Adipocyte (in vitro differentiated cells): ENCODE data around the gene KCNJ9.
A peak's percentile ranks its signal among the peaks of the same experiment; 100 is the strongest.

ENCODE experiments used
- DNase-seq: peaks from one replicate; pipeline ENCODE4 v3.0.0-alpha.2; 2015; ENCODE audit warnings: low read depth
- H3K27me3 ChIP-seq: replicated peaks from 2 replicates; pipeline ENCODE4 v1.7.0; 2013; ENCODE audit warnings: mild to moderate bottlenecking, low read length, moderate library complexity; ENCODE audit not compliant: control insufficient read depth, insufficient read depth
- H3K36me3 ChIP-seq: 2 replicates; pipeline ENCODE4 v1.7.0; 2013; ENCODE audit warnings: low read length, mild to moderate bottlenecking, moderate library complexity; ENCODE audit not compliant: control insufficient read depth, insufficient read depth, severe bottlenecking
- H3K4me1 ChIP-seq: 2 replicates; pipeline ENCODE4 v1.7.0; 2013; ENCODE audit warnings: mild to moderate bottlenecking, low read length, moderate library complexity; ENCODE audit not compliant: control insufficient read depth, insufficient read depth
- H3K4me3 ChIP-seq: 2 replicates; pipeline ENCODE4 v1.7.0; 2013; ENCODE audit warnings: mild to moderate bottlenecking, low read length, moderate library complexity
- H3K9ac ChIP-seq: 2 replicates; pipeline ENCODE4 v1.7.0; 2013; ENCODE audit warnings: mild to moderate bottlenecking, low read length, moderate library complexity
- H3K9me3 ChIP-seq: 2 replicates; pipeline ENCODE4 v1.7.0; 2013; ENCODE audit warnings: mild to moderate bottlenecking, low read length, moderate library complexity; ENCODE audit not compliant: control insufficient read depth

The KCNJ9 gene

DNA sequence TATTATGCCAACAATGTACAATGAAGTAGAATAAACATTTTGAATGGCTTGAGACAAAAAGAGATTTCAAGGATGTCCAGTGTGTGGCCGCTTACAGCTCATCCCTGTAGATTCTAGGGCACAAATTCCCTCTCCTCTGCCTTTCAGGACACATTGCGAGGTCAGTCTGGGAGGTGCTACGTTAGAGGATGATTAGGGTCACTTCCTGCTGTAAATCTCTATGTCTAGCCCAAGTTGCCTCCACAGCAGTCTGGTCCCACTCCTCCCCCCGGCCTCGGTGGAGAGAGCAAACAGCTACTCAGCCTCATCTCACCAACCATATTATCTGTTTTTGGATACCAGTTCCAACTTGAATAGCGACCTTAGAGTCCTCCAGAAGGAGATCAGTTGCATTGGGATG is 28.4 kb upstream of the KCNJ9 start:
- Histone ChIP-seq H3K9me3 (no peaks in the 10 kb centered on the region), H3K27me3 (peaks cover 55% of the 10 kb centered on the region), H3K36me3 (no peaks in the 10 kb centered on the region), H3K4me3 (no peak overlapping the region), H3K9ac (no peak overlapping the region), H3K4me1 (no peaks in the 10 kb centered on the region)
- no peak for DNase-seq

DNA sequence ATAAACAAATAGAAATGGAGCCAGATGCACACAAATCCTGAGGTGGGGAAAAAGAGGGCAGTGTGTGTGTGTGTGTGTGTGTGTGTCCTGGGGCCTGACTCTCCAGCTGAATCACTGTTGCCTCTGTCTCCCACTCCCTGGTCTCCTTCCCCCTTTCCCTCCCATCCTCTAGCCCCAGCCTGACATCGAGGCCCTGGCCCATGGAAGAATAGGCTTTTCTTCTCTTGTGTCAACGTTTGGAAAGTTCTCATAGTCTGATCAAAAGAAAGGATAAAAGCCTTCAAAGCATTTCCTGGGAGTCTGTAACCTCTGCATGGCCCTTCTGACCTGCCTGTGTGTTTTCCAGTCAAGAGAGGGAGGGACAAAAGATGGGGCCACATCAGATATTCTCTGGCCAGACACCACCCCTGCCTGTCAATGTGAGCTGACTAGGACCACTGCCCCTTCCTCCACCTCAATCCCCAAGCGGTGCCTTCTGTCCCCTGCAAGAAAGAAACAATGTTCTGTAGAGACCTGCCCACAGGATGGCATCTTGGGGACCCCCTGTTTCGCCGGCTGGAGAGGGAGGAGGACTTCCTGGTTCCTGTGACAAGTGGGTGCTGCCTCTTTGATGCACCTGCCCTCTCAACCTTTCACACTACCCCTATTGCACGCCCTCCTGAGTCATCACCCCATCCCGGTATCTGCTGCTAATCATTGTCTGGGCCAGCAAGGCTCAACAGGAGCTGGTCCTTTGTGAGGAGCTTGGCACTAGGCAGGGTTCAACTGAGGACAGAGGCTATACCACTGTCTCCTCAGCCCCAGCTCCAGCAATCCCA is 27.6 kb upstream of the KCNJ9 start:
- H3K4me3 ChIP-seq = no peak overlapping the region
- no peak for DNase-seq
- no peaks in the 10 kb centered on the region for H3K9me3 ChIP-seq
- H3K4me1 ChIP-seq = no peaks in the 10 kb centered on the region
- peaks cover 56% of the 10 kb centered on the region for H3K27me3 ChIP-seq
- H3K36me3 ChIP-seq = no peaks in the 10 kb centered on the region
- H3K9ac ChIP-seq = no peak overlapping the region

GRCh38 chr1:160056648-160057169 is 24.6 kb upstream of the KCNJ9 start:
- Histone ChIP-seq H3K4me3 (no peak overlapping the region), H3K27me3 (peaks cover 66% of the 10 kb centered on the region), H3K9me3 (no peaks in the 10 kb centered on the region), H3K9ac (no peak overlapping the region), H3K4me1 (no peaks in the 10 kb centered on the region), H3K36me3 (no peaks in the 10 kb centered on the region)
- DNase-seq = no peak

DNA sequence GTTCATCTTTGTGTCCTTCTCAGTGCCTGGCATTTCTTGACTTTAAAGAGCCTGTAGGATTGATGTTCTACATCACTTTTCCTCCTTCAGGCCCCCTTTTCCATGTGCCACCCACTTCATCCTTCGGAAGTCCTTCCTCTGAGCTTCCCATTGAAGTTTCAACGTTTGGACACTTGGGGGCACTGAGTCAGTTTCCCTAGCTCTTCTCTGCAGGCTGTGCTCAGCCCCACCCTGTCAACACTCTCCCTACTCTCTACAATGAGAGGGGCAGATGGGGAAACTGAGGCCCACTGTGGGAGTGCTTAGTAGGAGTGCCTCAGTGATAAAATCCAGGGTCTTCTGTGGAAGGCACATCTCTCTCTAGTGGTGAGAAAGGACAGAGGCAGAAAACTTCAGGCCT is 23.3 kb upstream of the KCNJ9 start:
- Histone ChIP-seq H3K4me3 (no peak overlapping the region), H3K36me3 (no peaks in the 10 kb centered on the region), H3K4me1 (no peaks in the 10 kb centered on the region), H3K9ac (no peak overlapping the region), H3K9me3 (no peaks in the 10 kb centered on the region), H3K27me3 (peaks cover 63% of the 10 kb centered on the region)
- DNase-seq = peak; percentile 23

- Histone ChIP-seq H3K27me3 (peaks cover 37% of the 10 kb centered on the region), H3K9me3 (no peaks in the 10 kb centered on the region), H3K36me3 (no peaks in the 10 kb centered on the region), H3K4me3 (no peak overlapping the region), H3K4me1 (no peaks in the 10 kb centered on the region), H3K9ac (no peak overlapping the region)
- no peak for DNase-seq
Measured at GRCh38 chr1:160061369-160062229, 19.7 kb upstream of the KCNJ9 start.

DNA sequence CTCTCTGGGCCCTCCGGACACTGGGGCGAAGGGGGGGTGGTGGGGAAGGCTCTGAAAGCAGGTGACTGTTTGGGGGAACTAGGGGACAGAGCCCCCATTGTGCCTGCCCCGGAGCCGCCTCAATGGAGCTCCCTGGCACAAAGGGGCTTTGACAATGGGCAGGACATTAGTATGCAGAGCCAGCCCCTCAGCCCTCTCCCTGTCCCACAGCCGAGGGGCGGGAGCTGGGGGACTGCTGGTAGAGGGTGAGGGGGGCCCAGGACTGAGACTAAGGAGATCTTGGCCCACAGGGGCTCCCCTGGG is 19.2 kb upstream of the KCNJ9 start:
- Histone ChIP-seq H3K4me3 (no peak overlapping the region), H3K9ac (no peak overlapping the region), H3K27me3 (peaks cover 31% of the 10 kb centered on the region), H3K36me3 (no peaks in the 10 kb centered on the region), H3K4me1 (no peaks in the 10 kb centered on the region), H3K9me3 (no peaks in the 10 kb centered on the region)
- DNase-seq = no peak

DNA sequence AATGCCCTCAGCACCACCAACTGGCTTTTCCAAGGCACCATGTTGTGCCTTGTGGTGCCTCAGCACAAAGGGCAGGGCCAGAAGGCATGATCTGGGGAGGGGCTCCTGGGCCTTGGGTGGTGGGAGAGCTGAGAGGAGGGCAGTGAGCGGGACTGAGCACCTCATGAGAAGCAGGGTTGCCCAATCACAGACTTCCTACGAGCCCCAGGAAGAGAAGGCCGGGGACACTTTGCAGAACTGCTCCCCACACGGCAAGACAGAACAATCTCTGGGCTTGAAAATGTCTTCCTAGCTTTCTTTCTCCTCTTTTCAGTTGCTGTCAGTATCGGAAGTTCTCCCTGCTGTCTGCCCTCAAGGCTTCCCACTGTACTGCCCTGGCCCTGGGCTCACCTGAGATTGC is 18.2 kb upstream of the KCNJ9 start:
- H3K4me1 ChIP-seq = no peaks in the 10 kb centered on the region
- no peak overlapping the region for H3K9ac ChIP-seq
- H3K27me3 ChIP-seq = peaks cover 24% of the 10 kb centered on the region
- no peak overlapping the region for H3K4me3 ChIP-seq
- no peaks in the 10 kb centered on the region for H3K9me3 ChIP-seq
- no peaks in the 10 kb centered on the region for H3K36me3 ChIP-seq
- no peak for DNase-seq

DNA sequence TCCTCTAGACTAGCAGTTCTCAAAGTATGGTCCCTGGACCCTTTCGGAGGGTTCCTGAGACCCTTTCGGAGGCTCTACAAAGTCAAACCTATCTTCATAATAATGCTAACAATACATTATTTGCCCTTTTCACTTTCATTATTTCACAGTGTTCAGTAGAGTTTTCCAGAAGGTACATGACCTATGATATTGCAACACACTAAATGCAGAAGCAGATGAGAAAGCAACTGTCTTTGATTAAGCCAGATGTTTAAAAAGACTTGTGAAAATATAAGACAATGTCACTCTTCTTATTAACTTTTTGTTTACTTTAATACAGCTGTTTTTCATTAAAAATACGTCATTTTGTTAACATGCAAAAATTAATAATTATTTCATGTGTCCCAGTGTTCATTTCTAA is 17.2 kb upstream of the KCNJ9 start:
- Histone ChIP-seq H3K9ac (no peak overlapping the region), H3K27me3 (peaks cover 29% of the 10 kb centered on the region), H3K4me1 (no peaks in the 10 kb centered on the region), H3K9me3 (no peaks in the 10 kb centered on the region), H3K4me3 (no peak overlapping the region), H3K36me3 (no peaks in the 10 kb centered on the region)
- DNase-seq = peak; percentile 15

DNA sequence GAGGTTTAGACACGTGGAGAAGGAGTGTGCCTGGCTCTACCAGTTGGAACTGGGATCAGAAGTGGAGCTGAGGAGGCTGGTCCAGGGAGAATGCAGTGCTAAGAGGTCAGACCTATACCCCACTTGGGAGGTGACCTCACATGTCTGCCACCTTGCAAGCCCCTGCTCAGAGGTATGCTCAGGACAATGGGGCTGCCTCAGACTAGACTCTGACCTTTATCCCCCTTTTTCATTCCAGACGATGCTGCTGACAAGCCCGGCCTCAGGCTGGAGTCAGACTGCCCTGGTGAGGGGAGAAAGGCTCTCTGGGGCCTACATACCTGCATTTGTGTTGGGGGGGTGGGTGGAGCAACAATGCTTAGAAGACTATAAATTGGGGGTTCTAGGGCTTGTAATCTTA is 16.6 kb upstream of the KCNJ9 start:
- H3K4me3 ChIP-seq = no peak overlapping the region
- no peaks in the 10 kb centered on the region for H3K4me1 ChIP-seq
- H3K36me3 ChIP-seq = no peaks in the 10 kb centered on the region
- DNase-seq = no peak
- H3K27me3 ChIP-seq = peaks cover 28% of the 10 kb centered on the region
- H3K9me3 ChIP-seq = no peaks in the 10 kb centered on the region
- no peak overlapping the region for H3K9ac ChIP-seq

GRCh38 chr1:160066829-160067745 is 14.3 kb upstream of the KCNJ9 start:
- Histone ChIP-seq H3K4me3 (no peak overlapping the region), H3K9ac (no peak overlapping the region), H3K27me3 (peaks cover 39% of the 10 kb centered on the region), H3K36me3 (no peaks in the 10 kb centered on the region), H3K4me1 (peaks cover 4% of the 10 kb centered on the region), H3K9me3 (no peaks in the 10 kb centered on the region)
- DNase-seq = no peak

- Histone ChIP-seq H3K9me3 (no peaks in the 10 kb centered on the region), H3K36me3 (no peaks in the 10 kb centered on the region), H3K9ac (no peak overlapping the region), H3K27me3 (peaks cover 31% of the 10 kb centered on the region), H3K4me1 (peaks cover 4% of the 10 kb centered on the region), H3K4me3 (no peak overlapping the region)
- no peak for DNase-seq
Measured at GRCh38 chr1:160068225-160068624, 13.1 kb upstream of the KCNJ9 start.
